Measurements from ENCODE around the gene PDZD7. TPM values are rescaled to one million over a fixed set of nuclear protein-coding genes. Genes with fewer than 3 reads are reported as not detected.
A peak's percentile ranks its signal among the peaks of the same experiment; 100 is the strongest.

Gene PDZD7
- total RNA-seq, 1 experiment from 2014 or later = 6.1 TPM

- Histone ChIP-seq H3K9ac (ENCODE audit: low read length) (peak overlapping the region; percentile 13; the same call in 1 of the 2 replicates), H3K27me3 (ENCODE audit: insufficient read depth, low read length) (no peaks in the 10 kb centered on the region)
Observed at GRCh38 chr10:100993986-100994708, 36.8 kb downstream of the PDZD7 start.

More at GRCh38 chr10:100993986-100994708, 36.8 kb downstream of the PDZD7 start:
- ChIA-PET POLR2A (no interaction called here), CTCF (interaction anchor here (0.7 to 3.9 kb wide), 10 partner anchors 9 to 116 kb away, joined by 3 to 31 read pairs (median 3); no protein-coding TSS in a partner anchor), RAD21 (ENCODE audit: low non-redundant PET in 1 of 2, low total read pairs in 2 of 2, uncharacterized antibody in 2 of 2, unreplicated experiment in 2 of 2) (interaction anchor here in 1 of 2 experiments (0.8 kb wide), 1 partner anchor 20 kb away, joined by 3 read pairs; no protein-coding TSS in a partner anchor)
- Histone ChIP-seq H3K9me2 (ENCODE audit: insufficient read depth) (no peaks in the 10 kb centered on the region), H3K4me2 (ENCODE audit: low read length) (no peak overlapping the region), H3K36me3 (ENCODE audit: control insufficient read depth in 1 of 2, insufficient read depth in 2 of 2, low read length in 2 of 2) (peaks cover 27 to 44% of the 10 kb centered on the region in 2 experiments), H3K9me3 (ENCODE audit: control insufficient read depth in 1 of 2, insufficient read depth in 1 of 2, low read depth in 1 of 2, low read length in 2 of 2) (no peaks in the 10 kb centered on the region), H3K4me1 (ENCODE audit: control insufficient read depth in 1 of 2, insufficient read depth in 2 of 2, low read length in 2 of 2) (peaks cover 10 to 51% of the 10 kb centered on the region in 2 experiments), H3K27ac (ENCODE audit: low read depth, low read length) (peak overlapping the region; percentile 87), H3K4me3 (replicated peaks in 1 of 2; ENCODE audit: low read depth in 1 of 2, low read length in 2 of 2) (no peak overlapping the region), H2AFZ (ENCODE audit: low read depth, low read length, poor library complexity, severe bottlenecking) (no peak overlapping the region), H4K20me1 (ENCODE audit: insufficient read depth) (no peaks in the 10 kb centered on the region; the same call in 1 of the 2 replicates), H3K79me2 (ENCODE audit: insufficient read depth, low read length) (peaks cover 34% of the 10 kb centered on the region)
- TSS peak; percentile 17 for BruUV-seq (replicated peaks)
- intact Hi-C loops (cut with micrococcal nuclease) = loop anchor here (1.0 kb wide), 1 partner anchor 19 kb away; no protein-coding TSS in a partner anchor
- peak; percentile 31 for TF ChIP-seq POLR2AphosphoS5 (IDR thresholded peaks at IDR 0.05; ENCODE audit: low read depth, low read length)
- TF ChIP-seq CTCF (IDR thresholded peaks at IDR 0.05 in 2 of 3, conservative IDR thresholded peaks at IDR 0.05 in 1 of 3; ENCODE audit: borderline replicate concordance in 1 of 3, insufficient read depth in 1 of 3, low read depth in 2 of 3, low read length in 2 of 3) = peak in 2 of 3 experiments; percentile 75 to 90; a peak in 4 of 6 replicates
- no peak for TF ChIP-seq EZH2phosphoT487 (IDR thresholded peaks at IDR 0.05; ENCODE audit: borderline replicate concordance)
- no peak for DNase-seq (ENCODE audit: low read depth, low spot score)
- no peak for ATAC-seq
